SH-SY5Y (cell line): ENCODE data around the gene POLE4.

Experiments
- GATA2 ChIP-seq: IDR thresholded peaks from 2 replicates; pipeline ENCODE4 v1.6.1; 2011; ENCODE audit warnings: mild to moderate bottlenecking, low read depth, low read length
- GATA3 ChIP-seq: IDR thresholded peaks from 2 replicates; pipeline ENCODE4 v1.6.1; 2011; ENCODE audit warnings: low read depth, mild to moderate bottlenecking, low read length, moderate library complexity

DNA sequence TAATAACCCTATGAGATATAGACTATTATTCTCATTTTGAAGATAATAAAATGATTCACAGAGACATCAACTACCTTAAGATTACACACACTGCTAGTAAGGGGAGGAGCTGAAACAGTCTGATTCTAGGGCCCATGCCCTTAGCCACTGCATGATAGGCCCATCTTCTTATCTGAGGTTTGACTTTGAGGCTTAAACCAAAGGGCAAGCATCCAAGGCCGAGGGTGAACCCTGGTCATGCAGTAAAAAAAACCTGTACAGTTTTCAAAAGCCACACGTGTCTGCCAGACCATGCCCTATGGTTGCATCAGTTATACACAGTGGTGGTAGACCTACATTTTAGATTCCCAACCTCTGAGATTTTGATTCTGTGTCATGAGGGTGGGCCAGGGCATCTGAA, 44.8 kb downstream of the POLE4 start:
- TF ChIP-seq GATA3 (no peak), GATA2 (no peak)
